Parathyroid adenoma (tissue), 2 donors: ENCODE data around the gene HMX1.

Experiments used
- H2AFZ ChIP-seq: fragments of 300-600 bp; sonication (generic); one replicate; pipeline ENCODE4 v1.7.0; 2017; ENCODE audit warnings: antibody characterized with exemption, mild to moderate bottlenecking
- H3K27ac ChIP-seq: fragments of 300-600 bp; sonication (generic); one replicate; pipeline ENCODE4 v1.7.0; 2017
- H3K27me3 ChIP-seq: fragments of 300-600 bp; sonication (generic); one replicate; pipeline ENCODE4 v1.7.0; 2017; ENCODE audit warnings: low read length; ENCODE audit not compliant: control insufficient read depth, insufficient read depth
- H3K36me3 ChIP-seq: fragments of 300-600 bp; sonication (generic); one replicate; pipeline ENCODE4 v1.7.0; 2017; ENCODE audit warnings: low read length; ENCODE audit not compliant: control insufficient read depth, insufficient read depth
- H3K4me1 ChIP-seq: fragments of 300-600 bp; sonication (generic); one replicate; pipeline ENCODE4 v1.7.0; 2017; ENCODE audit warnings: control low read depth
- H3K4me2 ChIP-seq: fragments of 300-600 bp; sonication (generic); one replicate; pipeline ENCODE4 v1.7.0; 2017; ENCODE audit warnings: low read length
- H3K4me3 ChIP-seq: fragments of 300-600 bp; sonication (generic); one replicate; pipeline ENCODE4 v1.7.0; 2017; ENCODE audit warnings: low read depth, low read length
- H3K79me2 ChIP-seq: fragments of 300-600 bp; sonication (generic); one replicate; pipeline ENCODE4 v1.7.0; 2017; ENCODE audit warnings: control low read depth
- H3K9ac ChIP-seq: fragments of 300-600 bp; sonication (generic); one replicate; pipeline ENCODE4 v1.7.0; 2017; ENCODE audit warnings: mild to moderate bottlenecking
- H3K9me3 ChIP-seq: fragments of 300-600 bp; sonication (generic); one replicate; pipeline ENCODE4 v1.7.0; 2017; ENCODE audit warnings: low read length; ENCODE audit not compliant: control insufficient read depth
- CTCF ChIP-seq: fragments of 300-600 bp; sonication (generic); IDR thresholded peaks from one replicate; pipeline ENCODE4 v1.7.0; 2017; ENCODE audit warnings: antibody characterized with exemption, mild to moderate bottlenecking
- donor health status: primary hyperparathyroidism.

The HMX1 gene

GRCh38 chr4:8891255-8891645 is 19.6 kb upstream of the HMX1 start:
- H3K9me3 ChIP-seq, result no peaks in the 10 kb centered on the region
- TF ChIP-seq CTCF, result no peak

GRCh38 chr4:8888856-8889255 is 17.2 kb upstream of the HMX1 start:
- Histone ChIP-seq H3K4me1 (no peaks in the 10 kb centered on the region), H3K9ac (no peak overlapping the region), H3K4me2 (no peak overlapping the region), H2AFZ (no peak overlapping the region), H3K36me3 (no peaks in the 10 kb centered on the region), H3K27ac (no peak overlapping the region), H3K9me3 (no peaks in the 10 kb centered on the region), H3K4me3 (no peak overlapping the region), H3K27me3 (peaks cover 5% of the 10 kb centered on the region), H3K79me2 (no peaks in the 10 kb centered on the region)
- no peak for TF ChIP-seq CTCF

More at GRCh38 chr4:8891255-8891645, 19.6 kb upstream of the HMX1 start:
- peaks cover 5% of the 10 kb centered on the region for H3K27me3 ChIP-seq
- no peak overlapping the region for H3K4me2 ChIP-seq
- no peak overlapping the region for H3K4me3 ChIP-seq
- H3K4me1 ChIP-seq, result no peaks in the 10 kb centered on the region
- no peak overlapping the region for H3K9ac ChIP-seq
- no peaks in the 10 kb centered on the region for H3K79me2 ChIP-seq
- no peak overlapping the region for H2AFZ ChIP-seq
- H3K27ac ChIP-seq, result no peak overlapping the region
- no peaks in the 10 kb centered on the region for H3K36me3 ChIP-seq

GRCh38 chr4:8886612-8887406 is 15.2 kb upstream of the HMX1 start:
- TF ChIP-seq CTCF, result no peak
- Histone ChIP-seq H3K9me3 (no peaks in the 10 kb centered on the region), H3K9ac (no peak overlapping the region), H3K4me2 (no peak overlapping the region), H2AFZ (no peak overlapping the region), H3K27me3 (peaks cover 2% of the 10 kb centered on the region), H3K79me2 (no peaks in the 10 kb centered on the region), H3K36me3 (no peaks in the 10 kb centered on the region), H3K4me1 (no peaks in the 10 kb centered on the region), H3K27ac (no peak overlapping the region), H3K4me3 (no peak overlapping the region)

- TF ChIP-seq CTCF, result no peak
- no peak overlapping the region for H3K9ac ChIP-seq
- no peaks in the 10 kb centered on the region for H3K4me1 ChIP-seq
- no peak overlapping the region for H3K4me3 ChIP-seq
- H3K36me3 ChIP-seq, result no peaks in the 10 kb centered on the region
- H3K9me3 ChIP-seq, result no peaks in the 10 kb centered on the region
- no peaks in the 10 kb centered on the region for H3K79me2 ChIP-seq
- H3K27me3 ChIP-seq, result peaks cover 4% of the 10 kb centered on the region
- H3K27ac ChIP-seq, result no peak overlapping the region
- H3K4me2 ChIP-seq, result no peak overlapping the region
- no peak overlapping the region for H2AFZ ChIP-seq
Observed at GRCh38 chr4:8882239-8882638, 10.6 kb upstream of the HMX1 start.

GRCh38 chr4:8880851-8881250 is 9.2 kb upstream of the HMX1 start:
- TF ChIP-seq CTCF, result no peak
- Histone ChIP-seq H3K4me3 (no peak overlapping the region), H3K27me3 (peaks cover 11% of the 10 kb centered on the region), H3K4me1 (no peaks in the 10 kb centered on the region), H2AFZ (no peak overlapping the region), H3K36me3 (no peaks in the 10 kb centered on the region), H3K27ac (no peak overlapping the region), H3K9ac (no peak overlapping the region), H3K79me2 (no peaks in the 10 kb centered on the region), H3K4me2 (no peak overlapping the region), H3K9me3 (no peaks in the 10 kb centered on the region)
